K562 (cell line): Measurements from ENCODE around the gene RHOA. TPM values are rescaled to one million over a fixed set of nuclear protein-coding genes. Genes with fewer than 3 reads are reported as not detected.
"Not testable (repeated sequence)": the region's sequence is repeated elsewhere in the genome, so short reads cannot be mapped to it uniquely, and the experiment has no call there.

Experiments
- ATAC-seq: fragments of 200-7000 bp; cut with Tn5 transposase; 3 replicates; pipeline ENCODE4 v1.9.1; 2020; ENCODE audit warnings: moderate library complexity
- BruUV-seq: library from RNA; stranded (reverse); fragments of 400-500 nt; replicated peaks from 2 replicates; lab custom pipeline; 2021; lab: Mats Ljungman, UMichigan
- CTCF ChIA-PET: fragments of 300-600 bp; formaldehyde crosslinking; extraction: SDS; loops from one replicate; lab custom pipeline; 2021; ENCODE audit warnings: low intra/inter-chr PET ratio; lab: Yijun Ruan, JAX
- POLR2A ChIA-PET: fragments of 300-600, 350-650 bp; sonication (Branson Sonifier 250); formaldehyde crosslinking; extraction: SDS; loops from one replicate; lab custom pipeline; 2021; ENCODE audit warnings: antibody characterized with exemption, inconsistent platforms; lab: Yijun Ruan, JAX
- DNase-seq, 4 experiments: peaks; one replicate each; pipeline versions ENCODE4 v3.0.0 to v3.0.0-alpha.2; 2011 to 2018; ENCODE audit warnings: low spot score in 3 of 4, mixed read lengths in 3 of 4; ENCODE audit errors: extremely low read depth in 1 of 4
- FAIRE-seq: peaks from 2 replicates; lab custom pipeline; 2011; peaks lifted over from hg19 to GRCh38; lab: Jason Lieb, UNC
- H2AFZ ChIP-seq: 2 replicates; pipeline ENCODE4 v1.6.0; 2011; ENCODE audit warnings: low read depth, low read length, control low read depth, inconsistent platforms
- H3K27ac ChIP-seq: fragments of 200-600 bp; 3 replicates; pipeline ENCODE4 v1.8.0; 2011; ENCODE audit warnings: low read depth, mild to moderate bottlenecking, control low read depth, inconsistent platforms, low read length, moderate library complexity, mixed read lengths; ENCODE audit errors: extremely low read depth
- H3K27me3 ChIP-seq, 2 experiments: fragments of 300-600 bp in 1 of 2; 2 replicates in 1 of 2; 3 replicates in 1 of 2; pipeline versions ENCODE4 v1.6.0 to v1.8.0; 2011; ENCODE audit warnings: inconsistent platforms in 2 of 2, low read length in 2 of 2, mild to moderate bottlenecking in 1 of 2, mixed read lengths in 1 of 2, moderate library complexity in 1 of 2; ENCODE audit not compliant: control insufficient read depth in 2 of 2, insufficient read depth in 2 of 2
- H3K36me3 ChIP-seq: fragments of 300-600 bp; 3 replicates; pipeline ENCODE4 v1.8.0; 2011; ENCODE audit warnings: mild to moderate bottlenecking, low read length, inconsistent platforms; ENCODE audit not compliant: control insufficient read depth, insufficient read depth
- H3K4me1 ChIP-seq, 2 experiments: fragments of 200-600 bp in 1 of 2; replicated peaks in 1 of 2; 2 replicates in 1 of 2; 3 replicates in 1 of 2; pipeline versions ENCODE4 v1.5.1 to v1.8.0; 2011; ENCODE audit warnings: inconsistent platforms in 2 of 2, low read length in 2 of 2, mild to moderate bottlenecking in 1 of 2, mixed read lengths in 1 of 2, moderate library complexity in 1 of 2; ENCODE audit not compliant: control insufficient read depth in 2 of 2, insufficient read depth in 2 of 2
- H3K4me2 ChIP-seq: 2 replicates; pipeline ENCODE4 v1.6.1; 2011; ENCODE audit warnings: low read length, control low read depth, inconsistent platforms, mixed read lengths; ENCODE audit not compliant: insufficient read depth
- H3K4me3 ChIP-seq: fragments of 200-600 bp; sonication (generic), shearing (Covaris generic); 2 replicates; pipeline ENCODE4 v1.5.1; 2016; ENCODE audit warnings: control low read depth, inconsistent platforms
- H3K79me2 ChIP-seq: fragments of 200-600 bp; 3 replicates; pipeline ENCODE4 v1.8.0; 2011; ENCODE audit warnings: low read length, inconsistent platforms; ENCODE audit not compliant: control insufficient read depth, insufficient read depth
- H3K9ac ChIP-seq, 2 experiments: 2 replicates each; pipeline versions ENCODE4 v1.6.0 to v1.6.1; 2011; ENCODE audit warnings: low read depth in 2 of 2, low read length in 2 of 2, control low read depth in 1 of 2, inconsistent platforms in 1 of 2, mild to moderate bottlenecking in 1 of 2, mixed read lengths in 1 of 2; ENCODE audit not compliant: insufficient read depth in 1 of 2
- H3K9me1 ChIP-seq: one replicate; pipeline ENCODE4 v1.6.0; 2011; ENCODE audit warnings: inconsistent platforms, mild to moderate bottlenecking, low read length, moderate library complexity; ENCODE audit not compliant: control insufficient read depth, insufficient read depth
- H3K9me3 ChIP-seq: replicated peaks from 2 replicates; pipeline ENCODE4 v1.5.1; 2011; ENCODE audit warnings: low read depth, low read length, inconsistent platforms; ENCODE audit not compliant: control insufficient read depth, insufficient read depth
- H4K20me1 ChIP-seq: replicated peaks from 2 replicates; pipeline ENCODE4 v1.6.1; 2011; ENCODE audit warnings: low read length, inconsistent platforms, mixed read lengths; ENCODE audit not compliant: control insufficient read depth, insufficient read depth
- NEUROD1 ChIP-seq: fragments of 150-350 bp; IDR thresholded peaks from 2 replicates; pipeline ENCODE4 v1.6.1; 2014; ENCODE audit warnings: borderline replicate concordance, low read length, low read depth; ENCODE audit not compliant: partially characterized antibody
- PTRF ChIP-seq: fragments of 450-650 bp; IDR thresholded peaks from 2 replicates; pipeline ENCODE4 v1.6.1; 2016; ENCODE audit warnings: mild to moderate bottlenecking, missing genetic modification characterization, missing compliant biosample characterization
- SNIP1 ChIP-seq: fragments of 450-650 bp; IDR thresholded peaks from 2 replicates; pipeline ENCODE4 v1.7.1; 2017; ENCODE audit warnings: low read depth, mild to moderate bottlenecking
- ZNF407 ChIP-seq: fragments of 450-650 bp; IDR thresholded peaks from 2 replicates; pipeline ENCODE4 v1.6.1; 2016; ENCODE audit warnings: low read depth
- ZNF436 ChIP-seq: fragments of 250-450, 450-650 bp; sonication (Bioruptor Pico); formaldehyde crosslinking; IDR thresholded peaks from 2 replicates; pipeline ENCODE4 v1.7.0; 2020; ENCODE audit warnings: mild to moderate bottlenecking
- ZNF79 ChIP-seq: fragments of 250-450 bp; sonication (Bioruptor Pico); IDR thresholded peaks from 2 replicates; pipeline ENCODE4 v1.4.0; 2020; ENCODE audit warnings: low read depth, mild to moderate bottlenecking, moderate library complexity
- WGBS: fragments of 100-300 bp; shearing (Covaris generic); methylation state at CpG from one replicate; pipeline ENCODE4 v1.1.6; 2016; ENCODE audit warnings: low coverage, mixed read lengths; ENCODE audit not compliant: insufficient coverage; ENCODE audit errors: missing lambda C conversion rate; 5-methylcytosine and 5-hydroxymethylcytosine counted together
- in situ Hi-C: fragments of 300-500 bp; cut with MboI; formaldehyde crosslinking; loops from 4 replicates; pipeline ENCODE4 v1.15.0; 2018; ENCODE audit warnings: inconsistent platforms, mixed read lengths
- intact Hi-C: fragments of 100-400 bp; cut with micrococcal nuclease; formaldehyde crosslinking; loops from 2 replicates; pipeline ENCODE4 v1.14.2; 2022
- polyA plus RNA-seq, 8 experiments: library from polyadenylated mRNA; depleted of rRNA in 4 of 8; stranded (reverse) in 5 of 8; unstranded in 3 of 8; fragments of >200 nt; fragmentation: Nextera tagmentation in 2 of 8; fragmentation: Illumina TruSeq in 1 of 8; extraction: Ambion mirVana in 2 of 8; extraction: Trizol in 1 of 8; gene quantifications; 2 replicates each; pipeline versions ENCODE4 v1.2.1 to v1.2.3, GENCODE V29; 2011 to 2014; ENCODE audit warnings: inconsistent platforms in 1 of 8, missing spikeins in 1 of 8
- total RNA-seq, 7 experiments: library from RNA; depleted of rRNA in 6 of 7; stranded (reverse); fragments of >200 nt in 6 of 7; fragmentation: Illumina TruSeq in 2 of 7; extraction: Trizol in 2 of 7; gene quantifications; 2 replicates each; pipeline versions ENCODE4 v1.2.1 to v1.2.3, GENCODE V29; 2011 to 2021; ENCODE audit warnings: low replicate concordance in 1 of 7
- TF ChIP-seq, protein P1 (sequence below): fragments of 450-650 bp; formaldehyde crosslinking; IDR thresholded peaks from 2 replicates; pipeline ENCODE4 v1.4.0; 2022; ENCODE audit warnings: mild to moderate bottlenecking, moderate library complexity

The RHOA gene
- total and polyA plus RNA-seq, 9 of the 15 experiments (the other 6 are each of a cell fraction or from before 2014, with no cell fraction given), result 136 to 540 (median 236) TPM

DNA sequence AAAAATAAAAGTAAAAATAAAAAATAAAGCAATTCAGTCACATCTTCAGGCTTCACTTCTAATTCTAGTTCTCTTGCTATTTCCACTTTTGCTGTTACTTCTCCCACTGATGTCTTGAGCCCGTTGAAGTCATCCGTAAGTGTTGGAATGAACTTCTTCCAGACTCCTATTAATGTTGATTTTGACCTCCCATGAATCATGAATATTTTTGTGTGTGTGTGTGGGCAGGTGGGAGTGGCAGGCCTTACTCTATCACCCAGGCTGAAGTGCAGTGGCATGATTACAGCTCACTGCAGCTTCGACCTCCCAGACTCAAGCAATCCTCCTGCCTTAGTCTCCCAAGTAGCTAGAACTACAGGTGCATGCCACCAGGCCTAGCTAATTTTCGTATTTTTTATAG is 82.6 kb downstream of the RHOA start (continued):
- TF ChIP-seq ZNF79 (CRISPR knock-in tag) (no peak), NEUROD1 (no peak), PTRF (tag) (no peak), ZNF436 (CRISPR knock-in tag) (no peak), ZNF407 (no peak), SNIP1 (no peak)
- TF ChIP-seq, protein P1, sequence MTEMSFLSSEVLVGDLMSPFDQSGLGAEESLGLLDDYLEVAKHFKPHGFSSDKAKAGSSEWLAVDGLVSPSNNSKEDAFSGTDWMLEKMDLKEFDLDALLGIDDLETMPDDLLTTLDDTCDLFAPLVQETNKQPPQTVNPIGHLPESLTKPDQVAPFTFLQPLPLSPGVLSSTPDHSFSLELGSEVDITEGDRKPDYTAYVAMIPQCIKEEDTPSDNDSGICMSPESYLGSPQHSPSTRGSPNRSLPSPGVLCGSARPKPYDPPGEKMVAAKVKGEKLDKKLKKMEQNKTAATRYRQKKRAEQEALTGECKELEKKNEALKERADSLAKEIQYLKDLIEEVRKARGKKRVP (CRISPR knock-in tag), result no peak

DNA sequence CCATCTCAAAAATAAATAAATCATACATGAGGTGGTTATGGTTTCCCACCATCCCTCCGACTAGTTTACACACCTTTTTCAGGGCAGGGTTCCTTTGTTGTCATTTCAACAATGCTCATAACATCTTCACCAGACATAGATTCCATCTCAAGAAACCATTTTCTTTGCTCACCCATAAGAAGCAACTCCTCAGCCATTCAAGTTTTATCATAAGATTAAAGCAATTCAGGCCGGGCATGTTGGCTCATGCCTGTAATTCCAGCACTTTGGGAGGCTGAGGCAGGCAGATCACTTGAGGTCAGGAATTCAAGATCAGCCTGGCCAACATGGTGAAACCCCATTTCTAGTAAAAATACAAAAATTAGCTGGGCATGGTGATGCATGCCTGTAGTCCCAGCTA is 83.4 kb downstream of the RHOA start:
- H4K20me1 ChIP-seq, DNase-seq, H2AFZ ChIP-seq, H3K9me1 ChIP-seq, H3K4me2 ChIP-seq, H3K27ac ChIP-seq, ATAC-seq, H3K9ac ChIP-seq, H3K79me2 ChIP-seq, BruUV-seq, H3K9me3 ChIP-seq, POLR2A ChIA-PET, intact Hi-C loops, H3K4me3 ChIP-seq, H3K4me1 ChIP-seq, in situ Hi-C loops, H3K27me3 ChIP-seq, FAIRE-seq: not testable (repeated sequence)
- peaks cover 70% of the 10 kb centered on the region for H3K36me3 ChIP-seq
- 100% methylated on average over 1 of the region's 2 CpGs for WGBS
- CTCF ChIA-PET, result interaction anchor here (1.5 kb wide), 1 partner anchor 120 kb away, joined by 8 read pairs; no protein-coding TSS in a partner anchor
